Mononuclear cell (primary cell): Measurements from ENCODE around the gene RGS10. TPM values are rescaled to one million over a fixed set of nuclear protein-coding genes. Genes with fewer than 3 reads are reported as not detected.

Source experiments
- H3K27me3 ChIP-seq: 2 replicates; pipeline ENCODE4 v1.6.0; 2011; ENCODE audit warnings: low read length, control low read depth; ENCODE audit not compliant: insufficient read depth
- H3K4me1 ChIP-seq: 2 replicates; pipeline ENCODE4 v1.5.1; 2011; ENCODE audit warnings: mild to moderate bottlenecking, low read length, control low read depth; ENCODE audit not compliant: insufficient read depth
- H3K4me3 ChIP-seq: 2 replicates; pipeline ENCODE4 v1.5.1; 2011; ENCODE audit warnings: mild to moderate bottlenecking, low read length, moderate library complexity
- H3K9me3 ChIP-seq: 2 replicates; pipeline ENCODE4 v1.5.1; 2011; ENCODE audit warnings: low read depth, mild to moderate bottlenecking, control low read depth, low read length
- total RNA-seq: library from RNA; depleted of rRNA; stranded (reverse); fragments of >200 nt; gene quantifications from one replicate; pipeline ENCODE4 v1.2.3, GENCODE V29; 2012

Gene RGS10
- total RNA-seq, 1 donor, result 181 TPM

GRCh38 chr10:119481781-119482426, 60.6 kb downstream of the RGS10 start:
- no peaks in the 10 kb centered on the region for H3K9me3 ChIP-seq

GRCh38 chr10:119480667-119481066, 61.9 kb downstream of the RGS10 start:
- no peaks in the 10 kb centered on the region for H3K27me3 ChIP-seq
- H3K9me3 ChIP-seq, result no peaks in the 10 kb centered on the region
- H3K4me1 ChIP-seq, result peaks cover 25% of the 10 kb centered on the region
- H3K4me3 ChIP-seq, result no peak overlapping the region

More at GRCh38 chr10:119481781-119482426, 60.6 kb downstream of the RGS10 start:
- peaks cover 25% of the 10 kb centered on the region for H3K4me1 ChIP-seq
- H3K4me3 ChIP-seq, result no peak overlapping the region
- no peaks in the 10 kb centered on the region for H3K27me3 ChIP-seq

- H3K9me3 ChIP-seq, result no peaks in the 10 kb centered on the region
- peaks cover 25% of the 10 kb centered on the region for H3K4me1 ChIP-seq
- H3K27me3 ChIP-seq, result no peaks in the 10 kb centered on the region
- no peak overlapping the region for H3K4me3 ChIP-seq
Measured at GRCh38 chr10:119479532-119479931, 63.0 kb downstream of the RGS10 start.

- Histone ChIP-seq H3K4me3 (no peak overlapping the region), H3K4me1 (peaks cover 25% of the 10 kb centered on the region), H3K9me3 (no peaks in the 10 kb centered on the region), H3K27me3 (no peaks in the 10 kb centered on the region)
Measured at GRCh38 chr10:119478811-119479341, 63.6 kb downstream of the RGS10 start.

- Histone ChIP-seq H3K4me1 (peaks cover 25% of the 10 kb centered on the region), H3K4me3 (no peak overlapping the region), H3K9me3 (no peaks in the 10 kb centered on the region), H3K27me3 (no peaks in the 10 kb centered on the region)
Measured at GRCh38 chr10:119478111-119478802, 64.3 kb downstream of the RGS10 start.

GRCh38 chr10:119477444-119477843, 65.1 kb downstream of the RGS10 start:
- H3K4me3 ChIP-seq, result no peak overlapping the region

GRCh38 chr10:119474606-119475005, 67.9 kb downstream of the RGS10 start:
- H3K9me3 ChIP-seq, result no peaks in the 10 kb centered on the region
- no peak overlapping the region for H3K4me3 ChIP-seq
- H3K27me3 ChIP-seq, result no peaks in the 10 kb centered on the region
- H3K4me1 ChIP-seq, result peaks cover 25% of the 10 kb centered on the region

More at GRCh38 chr10:119477444-119477843, 65.1 kb downstream of the RGS10 start:
- H3K27me3 ChIP-seq, result no peaks in the 10 kb centered on the region
- no peaks in the 10 kb centered on the region for H3K9me3 ChIP-seq
- peaks cover 25% of the 10 kb centered on the region for H3K4me1 ChIP-seq

- Histone ChIP-seq H3K4me3 (no peak overlapping the region), H3K9me3 (no peaks in the 10 kb centered on the region), H3K27me3 (no peaks in the 10 kb centered on the region), H3K4me1 (peaks cover 19% of the 10 kb centered on the region)
Measured at GRCh38 chr10:119473771-119474170, 68.7 kb downstream of the RGS10 start.

GRCh38 chr10:119470920-119471702, 71.4 kb downstream of the RGS10 start:
- no peaks in the 10 kb centered on the region for H3K9me3 ChIP-seq
- no peak overlapping the region for H3K4me3 ChIP-seq

GRCh38 chr10:119469846-119470245, 72.7 kb downstream of the RGS10 start:
- Histone ChIP-seq H3K4me1 (peaks cover 11% of the 10 kb centered on the region), H3K9me3 (no peaks in the 10 kb centered on the region), H3K27me3 (no peaks in the 10 kb centered on the region), H3K4me3 (no peak overlapping the region)

More at GRCh38 chr10:119470920-119471702, 71.4 kb downstream of the RGS10 start:
- Histone ChIP-seq H3K4me1 (peaks cover 7% of the 10 kb centered on the region), H3K27me3 (no peaks in the 10 kb centered on the region)

GRCh38 chr10:119469325-119469707, 73.2 kb downstream of the RGS10 start:
- Histone ChIP-seq H3K9me3 (no peaks in the 10 kb centered on the region), H3K4me1 (peaks cover 11% of the 10 kb centered on the region)

GRCh38 chr10:119468542-119469324, 73.8 kb downstream of the RGS10 start:
- Histone ChIP-seq H3K4me3 (no peak overlapping the region), H3K9me3 (no peaks in the 10 kb centered on the region), H3K4me1 (peaks cover 11% of the 10 kb centered on the region), H3K27me3 (no peaks in the 10 kb centered on the region)

More at GRCh38 chr10:119469325-119469707, 73.2 kb downstream of the RGS10 start:
- Histone ChIP-seq H3K27me3 (no peaks in the 10 kb centered on the region), H3K4me3 (no peak overlapping the region)

GRCh38 chr10:119466655-119467054, 75.9 kb downstream of the RGS10 start:
- Histone ChIP-seq H3K4me3 (no peak overlapping the region), H3K4me1 (peaks cover 11% of the 10 kb centered on the region), H3K27me3 (no peaks in the 10 kb centered on the region)

GRCh38 chr10:119466076-119466475, 76.4 kb downstream of the RGS10 start:
- H3K4me1 ChIP-seq, result peaks cover 11% of the 10 kb centered on the region
- H3K27me3 ChIP-seq, result no peaks in the 10 kb centered on the region
- H3K4me3 ChIP-seq, result no peak overlapping the region
- H3K9me3 ChIP-seq, result no peaks in the 10 kb centered on the region

More at GRCh38 chr10:119466655-119467054, 75.9 kb downstream of the RGS10 start:
- H3K9me3 ChIP-seq, result no peaks in the 10 kb centered on the region
